OCI-LY7 (cell line): ENCODE results near the gene SDK2.

Experiments used
- CTCF ChIP-seq: fragments of 200-600 bp; sonication (generic); conservative IDR thresholded peaks from 2 replicates; pipeline ENCODE4 v1.5.1; 2014; ENCODE audit warnings: mild to moderate bottlenecking, antibody characterized with exemption, low read length, moderate library complexity, mixed read lengths
- EZH2phosphoT487 ChIP-seq: fragments of 200-600 bp; sonication (generic); IDR thresholded peaks from 2 replicates; pipeline ENCODE4 v1.6.1; 2018; ENCODE audit warnings: low read depth, borderline replicate concordance, mild to moderate bottlenecking, mixed run types, antibody characterized with exemption, low read length, moderate library complexity, mixed read lengths

DNA sequence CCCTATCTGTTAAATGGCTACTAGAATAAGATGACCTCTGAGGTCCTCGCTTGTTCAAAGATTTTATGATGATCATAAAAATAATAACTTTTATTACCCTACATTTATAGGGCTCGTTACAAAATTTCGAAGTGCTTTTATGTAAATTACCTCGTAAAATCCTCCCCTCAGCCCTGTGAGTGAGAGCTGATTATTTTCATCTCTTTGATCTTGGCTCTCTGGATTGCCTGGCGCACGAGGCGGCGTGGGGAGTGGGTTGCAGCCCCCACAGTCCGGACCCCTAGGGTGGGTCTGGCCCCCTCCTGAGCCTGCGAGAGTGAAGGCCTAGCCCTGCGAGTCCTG lies 1.6 kb downstream of the SDK2 start:
- TF ChIP-seq CTCF (no peak), EZH2phosphoT487 (no peak)
